ENCODE measurements around the gene ABHD12B. TPM values are rescaled to one million over a fixed set of nuclear protein-coding genes. Genes with fewer than 3 reads are reported as not detected.

Gene ABHD12B
- total RNA-seq, 1 donor from 2014 or later: not detected

DNA sequence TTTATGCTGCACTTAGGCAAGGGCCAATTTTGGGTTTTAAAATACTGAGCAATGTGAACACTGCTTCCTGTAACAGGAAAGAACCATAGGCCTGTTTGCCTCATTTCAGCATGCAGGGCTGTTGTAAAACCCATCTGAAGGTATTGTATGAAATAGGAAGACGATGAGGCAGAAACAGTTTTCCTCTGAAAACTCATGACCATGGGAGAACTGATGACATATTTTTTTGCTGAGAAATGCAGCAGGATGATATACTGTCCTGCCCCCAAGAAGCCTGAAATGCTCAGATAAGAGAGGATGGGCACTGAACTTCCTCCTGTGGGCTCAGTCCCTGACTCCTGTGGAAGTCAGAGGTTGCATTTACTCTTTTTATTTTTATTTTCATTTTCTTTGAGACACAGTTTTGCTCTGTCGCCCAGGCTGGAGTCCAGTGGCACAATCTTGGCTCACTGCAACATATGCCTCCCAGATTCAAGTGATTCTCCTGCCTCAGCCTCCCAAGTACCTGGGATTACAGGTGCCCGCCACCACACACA lies 55.1 kb downstream of the ABHD12B start:
- H3K9me3 Mint-ChIP-seq (ENCODE audit: unreplicated experiment): no peaks in the 10 kb centered on the region
- H3K36me3 ChIP-seq (ENCODE audit: insufficient read depth, low read length): no peaks in the 10 kb centered on the region
- peaks cover 2% of the 10 kb centered on the region for H3K4me1 Mint-ChIP-seq (ENCODE audit: low read depth, unreplicated experiment)
- H3K4me1 ChIP-seq (ENCODE audit: insufficient read depth, low read length): no peaks in the 10 kb centered on the region
- no peaks in the 10 kb centered on the region for H3K27me3 Mint-ChIP-seq (ENCODE audit: low read depth, unreplicated experiment)
- no peak for DNase-seq (ENCODE audit: low read depth)
- no peaks in the 10 kb centered on the region for H3K79me2 ChIP-seq (ENCODE audit: insufficient read depth, low read length)
- H3K36me3 Mint-ChIP-seq (ENCODE audit: low read depth, unreplicated experiment): peaks cover 29% of the 10 kb centered on the region
- no peak overlapping the region for H2AFZ ChIP-seq (ENCODE audit: low read depth, low read length)
- H3K4me3 Mint-ChIP-seq (ENCODE audit: unreplicated experiment): no peak overlapping the region
- peak overlapping the region; percentile 69 for H3K27ac Mint-ChIP-seq (ENCODE audit: unreplicated experiment)
- no peak for FAIRE-seq
- no peak for TF ChIP-seq EZH2 (IDR thresholded peaks at IDR 0.05; ENCODE audit: insufficient read depth, low read length)
- TF ChIP-seq, protein P1, sequence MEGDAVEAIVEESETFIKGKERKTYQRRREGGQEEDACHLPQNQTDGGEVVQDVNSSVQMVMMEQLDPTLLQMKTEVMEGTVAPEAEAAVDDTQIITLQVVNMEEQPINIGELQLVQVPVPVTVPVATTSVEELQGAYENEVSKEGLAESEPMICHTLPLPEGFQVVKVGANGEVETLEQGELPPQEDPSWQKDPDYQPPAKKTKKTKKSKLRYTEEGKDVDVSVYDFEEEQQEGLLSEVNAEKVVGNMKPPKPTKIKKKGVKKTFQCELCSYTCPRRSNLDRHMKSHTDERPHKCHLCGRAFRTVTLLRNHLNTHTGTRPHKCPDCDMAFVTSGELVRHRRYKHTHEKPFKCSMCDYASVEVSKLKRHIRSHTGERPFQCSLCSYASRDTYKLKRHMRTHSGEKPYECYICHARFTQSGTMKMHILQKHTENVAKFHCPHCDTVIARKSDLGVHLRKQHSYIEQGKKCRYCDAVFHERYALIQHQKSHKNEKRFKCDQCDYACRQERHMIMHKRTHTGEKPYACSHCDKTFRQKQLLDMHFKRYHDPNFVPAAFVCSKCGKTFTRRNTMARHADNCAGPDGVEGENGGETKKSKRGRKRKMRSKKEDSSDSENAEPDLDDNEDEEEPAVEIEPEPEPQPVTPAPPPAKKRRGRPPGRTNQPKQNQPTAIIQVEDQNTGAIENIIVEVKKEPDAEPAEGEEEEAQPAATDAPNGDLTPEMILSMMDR (IDR thresholded peaks at IDR 0.05; ENCODE audit: insufficient read depth, low read depth, low read length): no peak
- H3K9me3 ChIP-seq (ENCODE audit: insufficient read depth, low read depth, low read length): no peaks in the 10 kb centered on the region
- H3K4me3 ChIP-seq (ENCODE audit: insufficient read depth, low read depth, low read length): no peak overlapping the region
- no peak overlapping the region for H3K9ac ChIP-seq (ENCODE audit: low read length)
- H3K27ac ChIP-seq (ENCODE audit: low read depth, low read length): no peak overlapping the region
- H3K4me2 ChIP-seq (ENCODE audit: low read length): no peak overlapping the region
- H3K27me3 ChIP-seq (ENCODE audit: insufficient read depth, low read length): no peaks in the 10 kb centered on the region
- no peaks in the 10 kb centered on the region for H4K20me1 ChIP-seq (ENCODE audit: insufficient read depth, low read length)

DNA sequence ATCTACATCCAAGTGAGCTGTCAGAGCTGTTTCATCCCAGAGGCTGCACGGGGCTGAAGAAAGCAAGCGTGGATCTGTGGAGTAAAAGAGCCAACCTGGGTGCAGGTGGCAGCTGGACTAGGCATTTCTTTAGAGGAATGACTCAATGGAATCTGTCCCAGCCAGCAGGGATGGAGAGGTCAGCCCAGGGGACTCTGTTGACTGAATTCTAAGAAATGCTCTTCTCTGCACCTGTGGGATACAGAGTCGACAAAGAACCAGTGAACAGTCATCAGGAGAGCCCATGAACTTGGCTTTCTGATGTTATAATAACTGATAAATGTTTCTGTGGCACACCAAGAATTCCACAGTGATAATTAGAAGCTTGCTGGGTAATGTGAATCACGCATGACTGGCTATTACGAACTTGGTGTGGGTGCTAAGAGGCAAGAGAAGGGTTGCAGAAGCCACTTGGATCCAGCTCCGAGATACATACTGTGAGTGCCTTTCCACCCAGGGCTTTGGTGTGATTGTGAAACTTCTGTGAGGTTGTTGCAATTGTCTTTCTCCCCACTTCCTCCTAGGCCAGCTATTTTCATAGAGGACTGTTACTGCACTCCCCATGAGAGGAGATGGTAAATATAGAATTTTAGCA lies 56.3 kb downstream of the ABHD12B start:
- H3K79me2 ChIP-seq (ENCODE audit: insufficient read depth, low read length): no peaks in the 10 kb centered on the region
- H3K27me3 ChIP-seq (ENCODE audit: insufficient read depth, low read length): no peaks in the 10 kb centered on the region

More for the DNA sequence above, 56.3 kb downstream of the ABHD12B start:
- Histone ChIP-seq H3K4me1 (ENCODE audit: insufficient read depth, low read length) (peaks cover 4% of the 10 kb centered on the region), H3K4me2 (ENCODE audit: low read length) (no peak overlapping the region), H3K9me3 (ENCODE audit: insufficient read depth, low read depth, low read length) (no peaks in the 10 kb centered on the region), H4K20me1 (ENCODE audit: insufficient read depth, low read length) (no peaks in the 10 kb centered on the region), H3K9ac (ENCODE audit: low read length) (no peak overlapping the region), H3K27ac (ENCODE audit: low read depth, low read length) (no peak overlapping the region), H2AFZ (ENCODE audit: low read depth, low read length) (no peak overlapping the region), H3K36me3 (ENCODE audit: insufficient read depth, low read length) (no peaks in the 10 kb centered on the region), H3K4me3 (ENCODE audit: insufficient read depth, low read depth, low read length) (no peak overlapping the region)
- no peak overlapping the region for H3K4me3 Mint-ChIP-seq (ENCODE audit: unreplicated experiment)
- FAIRE-seq: peak; percentile 32
- H3K36me3 Mint-ChIP-seq (ENCODE audit: low read depth, unreplicated experiment): peaks cover 29% of the 10 kb centered on the region
- H3K27me3 Mint-ChIP-seq (ENCODE audit: low read depth, unreplicated experiment): no peaks in the 10 kb centered on the region
- H3K27ac Mint-ChIP-seq (ENCODE audit: unreplicated experiment): no peak overlapping the region
- peak; percentile 98 for DNase-seq (ENCODE audit: low read depth)
- H3K9me3 Mint-ChIP-seq (ENCODE audit: unreplicated experiment): no peaks in the 10 kb centered on the region
- no peak for TF ChIP-seq EZH2 (IDR thresholded peaks at IDR 0.05; ENCODE audit: insufficient read depth, low read length)
- TF ChIP-seq, protein P1 (IDR thresholded peaks at IDR 0.05; ENCODE audit: insufficient read depth, low read depth, low read length): no peak
- peaks cover 2% of the 10 kb centered on the region for H3K4me1 Mint-ChIP-seq (ENCODE audit: low read depth, unreplicated experiment)
